Endothelial cell of umbilical vein (primary cell): ENCODE results near the gene LSM14B. TPM values are rescaled to one million over a fixed set of nuclear protein-coding genes. Genes with fewer than 3 reads are reported as not detected.

Experiments
- BruUV-seq: library from RNA; stranded (reverse); fragments of 400-500 nt; replicated peaks from 2 replicates; lab custom pipeline; 2021; lab: Mats Ljungman, UMichigan
- CTCF ChIA-PET: fragments of 300-600, 350-600 bp; sonication (Branson Sonifier 250); formaldehyde crosslinking; loops from one replicate; lab custom pipeline; 2021; ENCODE audit warnings: antibody characterized with exemption, inconsistent platforms; lab: Charles Lee
- POLR2A ChIA-PET: fragments of 300-600, 350-600 bp; sonication (Branson Sonifier 250); formaldehyde crosslinking; loops from one replicate; lab custom pipeline; 2021; ENCODE audit warnings: antibody characterized with exemption, inconsistent platforms; lab: Charles Lee
- DNase-seq: peaks from one replicate; pipeline ENCODE4 v3.0.0-alpha.2; 2011; ENCODE audit warnings: low read depth, low spot score
- FAIRE-seq: peaks from 2 replicates; lab custom pipeline; 2011; peaks lifted over from hg19 to GRCh38; lab: Jason Lieb, UNC
- H2AFZ ChIP-seq: 2 replicates; pipeline ENCODE4 v1.6.0; 2012; ENCODE audit warnings: low read depth, low read length, control low read depth, inconsistent platforms
- H3K27ac ChIP-seq: 2 replicates; pipeline ENCODE4 v1.5.1; 2011; ENCODE audit warnings: low read depth, mild to moderate bottlenecking, control low read depth, low read length, moderate library complexity; ENCODE audit not compliant: insufficient read depth
- H3K27me3 ChIP-seq, 2 experiments: 2 replicates each; pipeline versions ENCODE4 v1.6.0 to v1.6.1; 2011; ENCODE audit warnings: low read length in 2 of 2, mixed read lengths in 1 of 2; ENCODE audit not compliant: control insufficient read depth in 2 of 2, insufficient read depth in 2 of 2
- H3K36me3 ChIP-seq, 2 experiments: 2 replicates in 1 of 2; 3 replicates in 1 of 2; pipeline ENCODE4 v1.5.1; 2011; ENCODE audit warnings: low read length in 2 of 2, mild to moderate bottlenecking in 1 of 2, moderate library complexity in 1 of 2; ENCODE audit not compliant: control insufficient read depth in 2 of 2, insufficient read depth in 2 of 2; ENCODE audit errors: extremely low read depth in 1 of 2
- H3K4me1 ChIP-seq: 3 replicates; pipeline ENCODE4 v1.5.1; 2011; ENCODE audit warnings: mild to moderate bottlenecking, low read length; ENCODE audit not compliant: control insufficient read depth, insufficient read depth; ENCODE audit errors: extremely low read depth
- H3K4me2 ChIP-seq: 2 replicates; pipeline ENCODE4 v1.6.1; 2011; ENCODE audit warnings: low read length, control low read depth, mixed read lengths; ENCODE audit not compliant: insufficient read depth
- H3K4me3 ChIP-seq, 3 experiments: fragments of 200-600 bp in 1 of 3; sonication (generic), shearing (Covaris generic) in 1 of 3; replicated peaks in 1 of 3; 2 replicates each; pipeline ENCODE4 v1.5.1; 2011 to 2016; ENCODE audit warnings: control low read depth in 3 of 3, low read length in 3 of 3, mild to moderate bottlenecking in 2 of 3, inconsistent platforms in 1 of 3, low read depth in 1 of 3, moderate library complexity in 1 of 3; ENCODE audit not compliant: insufficient read depth in 1 of 3
- H3K79me2 ChIP-seq: 2 replicates; pipeline ENCODE4 v1.6.0; 2012; ENCODE audit warnings: low read length, inconsistent platforms; ENCODE audit not compliant: control insufficient read depth, insufficient read depth
- H3K9ac ChIP-seq: replicated peaks from 2 replicates; pipeline ENCODE3; 2011; ENCODE audit warnings: low read length, control low read depth; ENCODE audit not compliant: insufficient read depth; ENCODE audit errors: extremely low read depth
- H3K9me1 ChIP-seq: replicated peaks from 3 replicates; pipeline ENCODE4 v1.6.0; 2011; ENCODE audit warnings: mild to moderate bottlenecking, low read length; ENCODE audit not compliant: control insufficient read depth, insufficient read depth; ENCODE audit errors: extremely low read depth
- H3K9me3 ChIP-seq: replicated peaks from 2 replicates; pipeline ENCODE4 v1.5.1; 2012; ENCODE audit warnings: low read length, inconsistent platforms; ENCODE audit not compliant: control insufficient read depth, insufficient read depth
- H4K20me1 ChIP-seq: replicated peaks from 2 replicates; pipeline ENCODE3; 2011; ENCODE audit warnings: mild to moderate bottlenecking, low read length; ENCODE audit not compliant: control insufficient read depth, insufficient read depth; ENCODE audit errors: extremely low read depth
- EZH2 ChIP-seq: IDR thresholded peaks from 2 replicates; pipeline ENCODE4 v1.6.1; 2012; ENCODE audit warnings: borderline replicate concordance, low read depth, mild to moderate bottlenecking, moderate library complexity, low read length, inconsistent platforms; ENCODE audit not compliant: severe bottlenecking
- FOS ChIP-seq: IDR thresholded peaks from 2 replicates; pipeline ENCODE4 v1.6.1; 2011; ENCODE audit warnings: mild to moderate bottlenecking, low read length, moderate library complexity, borderline replicate concordance; ENCODE audit not compliant: insufficient read depth
- GATA2 ChIP-seq: IDR thresholded peaks from 2 replicates; pipeline ENCODE4 v1.7.0; 2011; ENCODE audit warnings: low read depth, mild to moderate bottlenecking, moderate library complexity, mixed read lengths, low read length; ENCODE audit not compliant: insufficient read length, insufficient read depth
- JUN ChIP-seq: IDR thresholded peaks from 2 replicates; pipeline ENCODE4 v1.6.1; 2011; ENCODE audit warnings: borderline replicate concordance, low read depth; ENCODE audit not compliant: insufficient read length, insufficient read depth
- MYC ChIP-seq: IDR thresholded peaks from one replicate; pipeline ENCODE4 v1.6.1; 2011; ENCODE audit warnings: mild to moderate bottlenecking, low read depth, low read length
- POLR2A ChIP-seq: IDR thresholded peaks from 2 replicates; pipeline ENCODE4 v1.6.1; 2012; ENCODE audit warnings: low read depth, mild to moderate bottlenecking, control low read depth, low read length
- POLR2AphosphoS5 ChIP-seq: IDR thresholded peaks from 2 replicates; pipeline ENCODE4 v1.6.1; 2012; ENCODE audit warnings: low read depth, mild to moderate bottlenecking, control low read depth, low read length, moderate library complexity; ENCODE audit not compliant: insufficient read depth
- dilution Hi-C: fragments of 300-500 bp; cut with MboI; formaldehyde crosslinking; loops from one replicate; pipeline ENCODE4 v1.15.0; 2019; ENCODE audit warnings: low sequenced_read_pairs; ENCODE audit not compliant: extremely low pct_ligation_motif_present
- intact Hi-C: fragments of 100-400 bp; cut with micrococcal nuclease; formaldehyde crosslinking; loops from one replicate; pipeline ENCODE4 v1.10.0; 2022
- polyA plus RNA-seq, 4 experiments: library from polyadenylated mRNA; depleted of rRNA in 3 of 4; stranded (reverse) in 3 of 4; unstranded in 1 of 4; fragments of >200 nt; gene quantifications; 2 replicates each; pipeline versions ENCODE4 v1.2.1 to v1.2.3, GENCODE V29; 2011 to 2012; ENCODE audit warnings: missing spikeins in 1 of 4
- total RNA-seq: library from RNA; stranded (reverse); gene quantifications from 2 replicates; pipeline ENCODE4 v1.2.3, GENCODE V29; 2021
- TF ChIP-seq, protein P1 (sequence below), 2 donors: IDR thresholded peaks; 1 replicate in 1 of 2; 2 replicates in 1 of 2; pipeline ENCODE4 v1.5.1; 2011; ENCODE audit warnings: low read length in 2 of 2, mild to moderate bottlenecking in 2 of 2, moderate library complexity in 2 of 2, control low read depth in 1 of 2, inconsistent platforms in 1 of 2, low read depth in 1 of 2; ENCODE audit not compliant: insufficient read depth in 1 of 2; ENCODE audit errors: extremely low read depth in 1 of 2
- TF ChIP-seq, protein P2 (sequence below): IDR thresholded peaks from 2 replicates; pipeline ENCODE4 v1.6.1; 2011; ENCODE audit not compliant: insufficient read depth, insufficient read length

LSM14B gene
- total and polyA plus RNA-seq, 2 donors (not counting 3 experiments of a cell fraction or from before 2014, with no cell fraction given) = 32.5 to 34.0 TPM

DNA sequence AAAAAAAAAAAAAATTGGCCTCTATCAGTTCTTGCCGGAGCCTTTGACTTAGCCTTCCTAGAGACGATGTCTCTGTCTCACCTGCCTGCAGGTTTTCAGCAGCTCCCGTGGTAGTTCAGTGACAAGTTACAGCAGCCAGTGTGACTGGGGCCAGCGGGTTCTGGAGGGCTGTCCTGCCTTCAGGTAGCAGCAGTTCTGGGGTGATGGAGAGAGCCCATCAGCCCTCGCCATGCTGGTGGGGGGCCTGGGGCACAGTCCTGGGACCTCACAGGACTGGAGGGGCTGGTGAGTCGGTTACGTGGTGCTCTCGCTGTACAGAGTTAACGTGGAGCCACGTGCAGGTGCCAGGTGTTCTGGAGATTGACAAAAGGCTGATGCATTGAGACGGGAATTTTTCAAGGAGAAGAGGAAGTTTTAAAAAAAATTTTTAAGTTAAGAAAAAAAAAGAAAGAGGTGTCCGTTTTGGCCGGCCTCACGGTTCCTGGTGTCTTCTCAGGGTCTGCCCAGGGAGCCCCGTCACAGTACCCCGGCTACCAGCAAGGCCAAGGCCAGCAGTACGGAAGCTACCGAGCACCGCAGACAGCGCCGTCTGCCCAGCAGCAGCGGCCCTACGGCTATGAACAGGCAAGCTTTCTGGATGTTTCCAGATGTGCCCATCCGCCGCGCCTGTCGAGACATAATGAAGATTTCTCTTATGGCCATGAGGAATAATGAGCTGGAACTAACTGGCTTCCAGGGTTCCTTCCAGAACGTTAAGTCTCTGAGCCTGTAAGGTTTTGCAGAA, 51.9 kb downstream of the LSM14B start:
- H3K36me3 ChIP-seq = peaks cover 2 to 17% of the 10 kb centered on the region in 2 experiments
- CTCF ChIA-PET = no interaction called here
- FAIRE-seq (no peak), DNase-seq (no peak)
- H3K9me1 ChIP-seq = no peaks in the 10 kb centered on the region
- no peak overlapping the region for H3K9ac ChIP-seq
- TF ChIP-seq EZH2 (no peak), POLR2A (no peak), GATA2 (no peak), MYC (no peak), POLR2AphosphoS5 (no peak), JUN (no peak), FOS (no peak)
- TF ChIP-seq, protein P1, sequence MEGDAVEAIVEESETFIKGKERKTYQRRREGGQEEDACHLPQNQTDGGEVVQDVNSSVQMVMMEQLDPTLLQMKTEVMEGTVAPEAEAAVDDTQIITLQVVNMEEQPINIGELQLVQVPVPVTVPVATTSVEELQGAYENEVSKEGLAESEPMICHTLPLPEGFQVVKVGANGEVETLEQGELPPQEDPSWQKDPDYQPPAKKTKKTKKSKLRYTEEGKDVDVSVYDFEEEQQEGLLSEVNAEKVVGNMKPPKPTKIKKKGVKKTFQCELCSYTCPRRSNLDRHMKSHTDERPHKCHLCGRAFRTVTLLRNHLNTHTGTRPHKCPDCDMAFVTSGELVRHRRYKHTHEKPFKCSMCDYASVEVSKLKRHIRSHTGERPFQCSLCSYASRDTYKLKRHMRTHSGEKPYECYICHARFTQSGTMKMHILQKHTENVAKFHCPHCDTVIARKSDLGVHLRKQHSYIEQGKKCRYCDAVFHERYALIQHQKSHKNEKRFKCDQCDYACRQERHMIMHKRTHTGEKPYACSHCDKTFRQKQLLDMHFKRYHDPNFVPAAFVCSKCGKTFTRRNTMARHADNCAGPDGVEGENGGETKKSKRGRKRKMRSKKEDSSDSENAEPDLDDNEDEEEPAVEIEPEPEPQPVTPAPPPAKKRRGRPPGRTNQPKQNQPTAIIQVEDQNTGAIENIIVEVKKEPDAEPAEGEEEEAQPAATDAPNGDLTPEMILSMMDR (IDR thresholded peaks at IDR 0.05; ENCODE audit: extremely low read depth in 1 of 2, insufficient read depth in 1 of 2, low read depth in 1 of 2, low read length in 2 of 2) = no peak
- TF ChIP-seq, protein P2, sequence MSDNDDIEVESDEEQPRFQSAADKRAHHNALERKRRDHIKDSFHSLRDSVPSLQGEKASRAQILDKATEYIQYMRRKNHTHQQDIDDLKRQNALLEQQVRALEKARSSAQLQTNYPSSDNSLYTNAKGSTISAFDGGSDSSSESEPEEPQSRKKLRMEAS = no peak
- H2AFZ ChIP-seq = no peak overlapping the region
- H3K4me1 ChIP-seq = no peaks in the 10 kb centered on the region
- no peaks in the 10 kb centered on the region for H3K27me3 ChIP-seq
- H4K20me1 ChIP-seq = no peaks in the 10 kb centered on the region
- no peak overlapping the region for H3K4me3 ChIP-seq
- H3K27ac ChIP-seq = no peak overlapping the region
- intact Hi-C loops (no loop called here), dilution Hi-C loops (no loop called here)
- H3K4me2 ChIP-seq = no peak overlapping the region
- H3K79me2 ChIP-seq = no peaks in the 10 kb centered on the region
- no peaks in the 10 kb centered on the region for H3K9me3 ChIP-seq
- POLR2A ChIA-PET = no interaction called here
- no TSS peak for BruUV-seq
